Vagina (tissue), 2 donors: ENCODE results near the gene CTSD.

Experiments used
- CTCF ChIP-seq, 3 experiments: fragments of 450-650 bp in 2 of 3; fragments of 200-600 bp in 1 of 3; sonication (generic) in 1 of 3; IDR thresholded peaks; one replicate each; pipeline ENCODE4 v1.5.1; 2017 to 2019; ENCODE audit warnings: antibody characterized with exemption in 3 of 3, mild to moderate bottlenecking in 2 of 3, moderate library complexity in 2 of 3
- POLR2A ChIP-seq, 2 donors: fragments of 450-650 bp; IDR thresholded peaks; one replicate each; pipeline ENCODE4 v1.6.1; 2017; ENCODE audit warnings: antibody characterized with exemption in 2 of 2, mild to moderate bottlenecking in 2 of 2, moderate library complexity in 2 of 2

GRCh38 chr11:1732418-1733008 is 31.2 kb downstream of the CTSD start:
- TF ChIP-seq CTCF (IDR thresholded peaks at IDR 0.05) (no peak), POLR2A (IDR thresholded peaks at IDR 0.05) (no peak)
